Measurements from ENCODE around the gene GLI3.

The GLI3 gene

GRCh38 chr7:42020061-42020460 lies 216.9 kb downstream of the GLI3 start:
- in situ Hi-C loops (cut with HindIII; ENCODE audit: low sequenced_read_pairs) = no loop called here
- H3K4me3 ChIP-seq (ENCODE audit: low read depth, low read length) = no peak overlapping the region
- no peak for DNase-seq (ENCODE audit: low read depth, low spot score)
- TF ChIP-seq CTCF (IDR thresholded peaks at IDR 0.05; ENCODE audit: low read depth, low read length) = no peak

- no peak for TF ChIP-seq CTCF (IDR thresholded peaks at IDR 0.05; ENCODE audit: low read depth, low read length)
- H3K4me3 ChIP-seq (ENCODE audit: low read depth, low read length) = no peak overlapping the region
- in situ Hi-C loops (cut with HindIII; ENCODE audit: low sequenced_read_pairs) = no loop called here
- no peak for DNase-seq (ENCODE audit: low read depth, low spot score)
Measured at GRCh38 chr7:42017349-42017986, 219.5 kb downstream of the GLI3 start.

- in situ Hi-C loops (cut with HindIII; ENCODE audit: low sequenced_read_pairs) = no loop called here
- no peak for DNase-seq (ENCODE audit: low read depth, low spot score)
- no peak overlapping the region for H3K4me3 ChIP-seq (ENCODE audit: low read depth, low read length)
- TF ChIP-seq CTCF (IDR thresholded peaks at IDR 0.05; ENCODE audit: low read depth, low read length) = no peak
Measured at GRCh38 chr7:42016517-42016916, 220.5 kb downstream of the GLI3 start.

- DNase-seq (ENCODE audit: low read depth, low spot score) = peak; percentile 48
- in situ Hi-C loops (cut with HindIII; ENCODE audit: low sequenced_read_pairs) = no loop called here
- peak; percentile 80 for TF ChIP-seq CTCF (IDR thresholded peaks at IDR 0.05; ENCODE audit: low read depth, low read length)
- no peak overlapping the region for H3K4me3 ChIP-seq (ENCODE audit: low read depth, low read length)
Measured at GRCh38 chr7:42014625-42015618, 222.1 kb downstream of the GLI3 start.

GRCh38 chr7:42012786-42013360 lies 224.1 kb downstream of the GLI3 start:
- H3K4me3 ChIP-seq (ENCODE audit: low read depth, low read length) = no peak overlapping the region
- DNase-seq (ENCODE audit: low read depth, low spot score) = peak; percentile 29
- no peak for TF ChIP-seq CTCF (IDR thresholded peaks at IDR 0.05; ENCODE audit: low read depth, low read length)
- in situ Hi-C loops (cut with HindIII; ENCODE audit: low sequenced_read_pairs) = no loop called here

- in situ Hi-C loops (cut with HindIII; ENCODE audit: low sequenced_read_pairs) = no loop called here
- TF ChIP-seq CTCF (IDR thresholded peaks at IDR 0.05; ENCODE audit: low read depth, low read length) = no peak
- no peak overlapping the region for H3K4me3 ChIP-seq (ENCODE audit: low read depth, low read length)
- no peak for DNase-seq (ENCODE audit: low read depth, low spot score)
Measured at GRCh38 chr7:42012313-42012712, 224.7 kb downstream of the GLI3 start.

Data from astrocyte of the spinal cord (primary cell).